SK-N-SH treated with all-trans-retinoic acid at 6 μM for 48 hours (cell line): Measurements from ENCODE around the gene SLC19A1.

Source experiments
- ATAC-seq: fragments of 200-7000 bp; cut with Tn5 transposase; 3 replicates; pipeline ENCODE4 v1.9.1; 2020; ENCODE audit warnings: mild to moderate bottlenecking, moderate library complexity
- ARNTL ChIP-seq: fragments of 450-650 bp; formaldehyde crosslinking; IDR thresholded peaks from 2 replicates; pipeline ENCODE4 v1.5.0; 2020; ENCODE audit warnings: low read depth, mild to moderate bottlenecking, moderate library complexity, borderline replicate concordance
- CREB5 ChIP-seq: fragments of 250-450 bp; sonication (Bioruptor Pico); IDR thresholded peaks from 2 replicates; pipeline ENCODE4 v1.5.1; 2020; ENCODE audit warnings: low read depth, mild to moderate bottlenecking, moderate library complexity
- CSRNP3 ChIP-seq: fragments of 250-450 bp; sonication (Bioruptor Pico); IDR thresholded peaks from 2 replicates; pipeline ENCODE4 v1.5.1; 2021; ENCODE audit warnings: mild to moderate bottlenecking, moderate library complexity
- ESRRG ChIP-seq: fragments of 250-450 bp; sonication (Bioruptor Pico); IDR thresholded peaks from 2 replicates; pipeline ENCODE4 v1.6.1; 2021; ENCODE audit warnings: mild to moderate bottlenecking
- GLIS3 ChIP-seq: fragments of 250-450 bp; sonication (Bioruptor Pico); IDR thresholded peaks from 2 replicates; pipeline ENCODE4 v1.5.0; 2020; ENCODE audit warnings: mild to moderate bottlenecking, moderate library complexity
- ISL1 ChIP-seq: fragments of 250-450 bp; sonication (Bioruptor Pico); IDR thresholded peaks from 2 replicates; pipeline ENCODE4 v2.1.2; 2022; ENCODE audit warnings: mild to moderate bottlenecking, moderate library complexity
- OSR1 ChIP-seq: fragments of 250-450 bp; sonication (Bioruptor Pico); IDR thresholded peaks from 2 replicates; pipeline ENCODE4 v1.8.0; 2022; ENCODE audit warnings: moderate library complexity, mild to moderate bottlenecking, inconsistent platforms
- PATZ1 ChIP-seq: fragments of 250-450 bp; sonication (Bioruptor Pico); IDR thresholded peaks from 2 replicates; pipeline ENCODE4 v1.8.0; 2020; ENCODE audit warnings: mild to moderate bottlenecking, moderate library complexity, borderline replicate concordance
- POU6F1 ChIP-seq: fragments of 250-450 bp; sonication (Bioruptor Pico); IDR thresholded peaks from 2 replicates; pipeline ENCODE4 v1.8.0; 2021; ENCODE audit warnings: low read depth, mild to moderate bottlenecking, moderate library complexity, borderline replicate concordance
- PPARA ChIP-seq: fragments of 250-450 bp; sonication (Bioruptor Pico); IDR thresholded peaks from 2 replicates; pipeline ENCODE4 v1.5.0; 2020; ENCODE audit warnings: mild to moderate bottlenecking, borderline replicate concordance
- SNAI2 ChIP-seq: fragments of 250-450 bp; sonication (Bioruptor Pico); IDR thresholded peaks from 2 replicates; pipeline ENCODE4 v1.5.0; 2020; ENCODE audit warnings: mild to moderate bottlenecking, moderate library complexity
- TCF4 ChIP-seq: fragments of 250-450 bp; sonication (Bioruptor Pico); IDR thresholded peaks from 2 replicates; pipeline ENCODE4 v1.8.0; 2021; ENCODE audit warnings: mild to moderate bottlenecking, moderate library complexity, borderline replicate concordance
- ZC3H10 ChIP-seq: fragments of 250-450 bp; sonication (Bioruptor Pico); IDR thresholded peaks from 2 replicates; pipeline ENCODE4 v1.5.1; 2021; ENCODE audit warnings: mild to moderate bottlenecking, moderate library complexity
- ZFP3 ChIP-seq: fragments of 250-450 bp; sonication (Bioruptor Pico); IDR thresholded peaks from 2 replicates; pipeline ENCODE4 v1.5.0; 2020; ENCODE audit warnings: mild to moderate bottlenecking, moderate library complexity
- ZFP30 ChIP-seq: fragments of 450-650 bp; formaldehyde crosslinking; IDR thresholded peaks from 2 replicates; pipeline ENCODE4 v1.5.0; 2022; ENCODE audit warnings: mild to moderate bottlenecking, moderate library complexity
- ZNF565 ChIP-seq: fragments of 450-650 bp; formaldehyde crosslinking; conservative IDR thresholded peaks from 2 replicates; pipeline ENCODE4 v1.5.0; 2020; ENCODE audit warnings: low read depth, mild to moderate bottlenecking, moderate library complexity
- ZNF70 ChIP-seq: fragments of 450-650 bp; formaldehyde crosslinking; IDR thresholded peaks from 2 replicates; pipeline ENCODE4 v1.5.0; 2020; ENCODE audit warnings: mild to moderate bottlenecking, moderate library complexity

SLC19A1 gene

GRCh38 chr21:45588871-45589491, 46.7 kb upstream of the SLC19A1 start:
- ATAC-seq, result no peak
- TF ChIP-seq TCF4 (CRISPR knock-in tag) (no peak), ZFP30 (CRISPR knock-in tag) (peak; percentile 65)

- TF ChIP-seq PATZ1 (CRISPR knock-in tag) (no peak), ESRRG (no peak), GLIS3 (CRISPR knock-in tag) (no peak), ZNF70 (CRISPR knock-in tag) (no peak), ZFP30 (CRISPR knock-in tag) (no peak), CSRNP3 (CRISPR knock-in tag) (no peak), OSR1 (no peak), PPARA (CRISPR knock-in tag) (no peak), SNAI2 (CRISPR knock-in tag) (no peak), POU6F1 (no peak), ZNF565 (CRISPR knock-in tag) (no peak), ISL1 (CRISPR knock-in tag) (no peak), TCF4 (CRISPR knock-in tag) (no peak)
- no peak for ATAC-seq
Measured at GRCh38 chr21:45588086-45588825, 46.0 kb upstream of the SLC19A1 start.

- no peak for ATAC-seq
- no peak for TF ChIP-seq ZC3H10 (CRISPR knock-in tag)
- no peak for TF ChIP-seq POU6F1
- no peak for TF ChIP-seq CREB5 (CRISPR knock-in tag)
- no peak for TF ChIP-seq ZFP3 (CRISPR knock-in tag)
- no peak for TF ChIP-seq TCF4 (CRISPR knock-in tag)
- TF ChIP-seq ZNF565 (CRISPR knock-in tag), result no peak
- no peak for TF ChIP-seq PATZ1 (CRISPR knock-in tag)
- no peak for TF ChIP-seq ISL1 (CRISPR knock-in tag)
- no peak for TF ChIP-seq ARNTL (CRISPR knock-in tag)
Measured at GRCh38 chr21:45586289-45586858, 44.1 kb upstream of the SLC19A1 start.
